IPS DF 4.7 (cell line): ENCODE data around the gene WDR3.
"Not testable (repeated sequence)": the region's sequence is repeated elsewhere in the genome, so short reads cannot be mapped to it uniquely, and the experiment has no call there.

Experiments
- DNase-seq: peaks from one replicate; pipeline ENCODE4 v3.0.0-alpha.2; 2013; ENCODE audit warnings: low spot score; ENCODE audit errors: extremely low read depth

The WDR3 gene

DNA sequence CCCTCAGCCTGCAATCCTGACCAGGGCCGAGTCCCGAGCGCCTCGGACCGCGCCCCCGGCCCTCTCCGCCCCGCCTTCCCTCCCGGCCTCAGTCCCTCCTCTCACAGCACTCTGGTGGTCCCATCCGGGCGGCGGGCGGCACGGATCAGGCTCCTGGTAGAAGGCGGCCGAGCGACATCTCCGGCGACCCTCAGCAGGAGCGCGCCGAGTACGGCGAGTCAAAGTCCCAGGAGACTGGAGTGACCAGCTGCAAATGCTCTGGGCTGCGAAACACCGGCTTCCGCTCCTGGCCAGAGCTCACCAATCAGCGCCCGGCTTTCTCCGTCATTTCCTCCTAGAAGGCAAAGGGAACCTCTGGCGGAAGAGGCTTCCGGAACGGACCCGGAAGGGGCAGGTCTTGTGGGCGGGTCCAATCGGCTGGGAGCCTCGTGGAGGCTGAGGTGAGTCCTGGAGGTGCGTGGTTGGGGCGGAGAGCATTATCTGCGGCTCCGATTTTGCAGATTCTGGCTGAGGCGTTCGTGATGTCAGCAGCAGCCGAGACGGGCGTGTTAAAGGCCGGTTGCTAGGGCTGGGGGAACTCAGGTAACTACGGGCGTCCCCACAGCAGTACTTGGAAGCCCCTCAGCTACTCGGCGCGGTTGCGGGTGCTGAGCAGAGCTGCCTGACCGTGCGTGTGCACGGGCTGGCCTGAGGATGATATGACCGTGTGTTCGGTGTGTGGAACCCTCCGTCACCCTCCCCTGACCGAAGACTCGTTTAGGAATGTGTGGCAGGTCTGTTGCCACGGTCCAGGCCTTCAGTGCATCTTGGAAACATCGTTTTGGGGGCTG lies at the start of gene WDR3, which contains the start of gene GDAP2:
Gene WDR3 (plus strand): TSS at position 397 of the 830 bp plus-strand sequence. CDS start 3,581 bp downstream, outside the sequence.
Gene GDAP2 (minus strand): TSS at position 279 of the 830 bp plus-strand sequence. CDS start 9,264 bp downstream, outside the sequence.
- DNase-seq: peak; percentile 90

- DNase-seq: no peak
These were observed 45.9 kb upstream of the WDR3 start for GRCh38 chr1:117883616-117884015.

DNA sequence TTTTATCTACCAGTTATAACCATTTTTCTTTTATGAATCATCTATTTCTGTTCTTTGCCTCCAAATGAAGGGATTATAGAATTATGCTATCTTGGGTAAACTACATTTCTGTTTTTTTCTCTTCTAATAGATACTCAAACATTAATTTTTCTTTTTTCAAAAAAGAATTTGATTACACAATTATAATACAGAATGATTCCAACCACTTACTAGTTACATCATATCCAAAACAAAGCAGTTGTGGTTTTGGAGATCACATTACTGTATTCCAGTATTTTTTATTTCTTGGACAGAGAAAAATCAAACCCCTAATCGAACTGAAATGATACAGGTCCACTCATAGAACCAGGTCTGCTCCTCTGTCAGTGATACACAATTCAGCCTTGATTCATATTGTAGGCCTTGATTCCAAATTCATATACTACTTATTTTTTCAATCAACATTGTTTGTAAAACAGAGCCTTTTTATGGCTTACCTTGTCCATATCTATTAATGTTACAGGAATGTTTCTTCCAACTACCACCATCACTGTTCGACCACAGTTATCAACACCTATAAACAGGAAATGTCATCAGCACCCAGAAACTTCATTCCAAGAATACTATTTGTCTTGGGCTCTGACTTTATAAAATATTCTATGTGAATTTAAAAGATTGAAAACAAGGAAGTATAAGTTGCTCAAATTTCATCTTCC lies 43.3 kb upstream of the WDR3 start:
- DNase-seq: no peak

DNA sequence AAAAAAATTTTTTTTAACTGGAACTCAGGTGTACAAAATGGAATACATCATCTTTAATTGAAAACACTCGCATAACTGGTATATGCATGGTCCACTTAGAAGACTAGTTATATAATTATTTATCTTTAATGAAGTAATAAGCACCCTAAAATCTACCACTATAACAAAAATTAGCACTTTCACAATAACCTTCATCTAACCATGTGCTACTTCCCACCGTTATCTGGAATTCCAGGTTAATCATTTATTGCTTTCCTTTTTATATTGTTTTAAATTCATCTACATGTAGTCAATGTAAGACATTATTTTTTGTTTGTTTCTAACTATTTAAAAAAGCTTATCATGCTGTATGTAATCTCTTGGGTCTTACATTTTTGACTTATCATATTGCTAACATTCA lies 39.1 kb upstream of the WDR3 start:
- no peak for DNase-seq

DNA sequence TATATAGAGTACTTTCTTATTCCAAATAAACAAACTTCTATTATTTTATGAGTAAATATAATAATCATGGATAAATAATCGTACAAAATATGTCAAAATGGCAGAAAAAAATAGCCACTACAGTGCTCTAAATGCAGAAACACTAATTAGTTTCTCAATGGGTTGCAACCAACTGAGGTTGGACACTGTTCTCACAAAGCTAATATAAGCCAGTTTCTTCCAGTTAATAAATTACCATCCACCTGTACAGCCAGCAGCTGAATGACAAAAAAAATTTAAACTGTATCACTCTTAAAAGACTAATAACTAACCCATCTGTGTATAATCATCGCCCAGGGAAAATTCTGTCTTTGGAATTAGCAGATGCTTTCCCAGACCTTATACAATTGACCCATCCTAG lies 37.0 kb upstream of the WDR3 start:
- no peak for DNase-seq

GRCh38 chr1:117894078-117894477 lies 35.5 kb upstream of the WDR3 start:
- no peak for DNase-seq

DNA sequence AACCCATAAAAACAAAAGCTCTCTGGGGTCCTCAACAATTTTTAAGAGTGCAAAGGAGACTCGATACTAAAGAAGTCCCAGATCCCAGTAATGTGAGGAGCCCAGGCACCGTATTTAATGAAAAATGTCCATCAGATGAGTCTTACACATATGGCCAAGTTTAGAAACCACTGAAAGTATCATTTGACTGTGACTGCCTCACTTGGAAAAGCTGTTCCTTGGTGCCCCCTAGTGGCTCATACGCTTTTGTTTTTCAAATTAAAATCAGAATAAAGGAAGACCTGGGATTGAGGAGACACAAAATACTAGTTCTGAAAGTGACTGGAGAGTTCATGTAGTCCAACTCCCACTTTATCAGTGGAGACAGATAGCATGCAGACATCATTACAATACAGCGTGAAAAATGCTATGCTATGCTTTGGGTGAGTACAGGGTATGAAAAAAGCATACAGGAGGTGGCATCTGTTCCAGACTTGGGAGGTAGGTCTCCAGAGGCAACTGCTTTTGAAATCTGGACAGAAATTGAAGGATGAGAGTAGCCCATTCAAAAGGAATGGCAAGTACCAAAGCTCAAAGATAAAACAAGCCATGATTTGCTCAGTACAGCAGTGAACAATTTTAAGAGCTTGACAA lies 33.9 kb upstream of the WDR3 start:
- DNase-seq: no peak

- no peak for DNase-seq
These were observed 32.0 kb upstream of the WDR3 start for GRCh38 chr1:117897551-117897950.

GRCh38 chr1:117899801-117900200 lies 29.7 kb upstream of the WDR3 start:
- no peak for DNase-seq

- DNase-seq: no peak
These were observed 26.6 kb upstream of the WDR3 start for GRCh38 chr1:117902944-117903343.

DNA sequence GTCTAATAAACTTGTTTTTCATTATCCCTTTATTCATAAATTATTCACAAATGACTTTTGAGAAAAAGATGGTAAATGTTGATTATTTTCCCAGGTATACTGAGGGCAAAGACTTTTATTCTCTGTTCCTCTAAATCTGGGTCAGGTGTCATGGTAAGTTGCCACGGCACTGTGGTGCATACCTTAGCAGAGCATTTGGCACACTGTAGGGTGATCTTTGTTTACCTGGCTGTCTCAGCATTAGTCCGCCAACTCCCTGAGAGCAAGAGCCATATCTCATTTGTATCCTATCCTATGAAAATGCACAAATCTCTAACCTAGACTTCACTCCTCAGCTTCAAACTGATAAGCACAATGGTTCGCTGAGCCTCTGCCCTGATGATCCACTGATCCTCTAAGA lies 25.1 kb upstream of the WDR3 start:
- no peak for DNase-seq

- no peak for DNase-seq
These were observed 24.5 kb upstream of the WDR3 start for GRCh38 chr1:117905019-117905418.

GRCh38 chr1:117911051-117911450 lies 18.5 kb upstream of the WDR3 start:
- DNase-seq: no peak

- no peak for DNase-seq
These were observed 10.2 kb upstream of the WDR3 start for GRCh38 chr1:117919376-117919775.

DNA sequence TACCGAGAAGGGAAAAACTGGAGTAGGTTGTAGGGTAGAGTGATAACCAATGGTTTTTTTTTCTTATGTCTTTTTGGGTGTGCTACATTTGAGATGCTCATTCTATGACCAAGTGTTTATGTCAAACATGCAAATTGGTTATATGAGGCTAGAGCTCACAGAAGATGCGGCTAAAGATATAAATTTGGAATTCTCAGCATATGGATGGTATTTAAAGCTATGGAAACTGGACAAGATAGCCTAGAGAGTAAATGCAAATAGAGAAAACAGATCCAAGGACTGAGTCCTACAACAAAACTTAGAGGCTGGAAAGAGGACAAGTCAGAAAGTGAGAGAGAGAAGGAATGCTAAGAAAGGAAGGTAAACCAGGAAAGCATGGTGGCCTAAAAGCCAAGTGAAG lies 7.5 kb upstream of the WDR3 start:
- no peak for DNase-seq

DNA sequence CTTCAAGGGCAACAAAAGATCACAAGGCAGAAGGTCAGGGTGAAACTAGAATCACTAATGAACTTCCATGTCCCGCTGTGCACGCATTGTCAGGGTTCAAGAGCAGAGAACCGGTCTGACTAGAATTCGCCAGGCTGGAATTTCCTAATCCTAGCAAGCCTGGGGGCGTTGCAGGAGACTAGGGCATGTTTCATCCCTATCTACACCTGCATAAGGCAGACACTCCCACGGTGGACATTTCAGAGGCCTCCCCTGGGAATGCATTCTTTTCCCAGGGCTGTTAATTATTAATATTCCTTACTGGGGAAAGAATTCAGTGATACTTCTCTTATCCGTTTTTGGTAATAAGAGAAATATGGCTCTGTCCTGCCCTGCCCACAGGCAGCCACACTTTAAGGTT lies 6.8 kb upstream of the WDR3 start:
- DNase-seq: not testable (repeated sequence)

DNA sequence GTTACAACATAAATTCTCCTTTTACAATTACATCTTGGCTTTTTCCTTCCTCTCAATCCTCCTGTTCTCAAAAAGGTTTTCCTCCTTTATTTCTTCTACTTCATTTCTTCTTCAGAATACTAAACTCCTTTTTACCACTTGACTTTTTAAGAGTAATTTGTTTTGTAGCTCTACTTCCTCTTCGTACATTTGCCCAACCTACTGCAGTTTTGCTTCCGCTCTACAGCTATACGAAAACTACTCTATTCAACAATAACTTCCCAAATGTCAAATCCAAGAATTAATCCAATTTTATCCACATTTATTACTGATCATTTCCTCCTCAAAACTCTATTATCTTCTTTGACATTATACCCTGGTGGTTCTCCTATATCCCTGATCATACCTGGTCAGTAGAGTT lies 3.6 kb upstream of the WDR3 start:
- no peak for DNase-seq

GRCh38 chr1:117928881-117929342 lies 627 bp upstream of the WDR3 start:
- no peak for DNase-seq

DNA sequence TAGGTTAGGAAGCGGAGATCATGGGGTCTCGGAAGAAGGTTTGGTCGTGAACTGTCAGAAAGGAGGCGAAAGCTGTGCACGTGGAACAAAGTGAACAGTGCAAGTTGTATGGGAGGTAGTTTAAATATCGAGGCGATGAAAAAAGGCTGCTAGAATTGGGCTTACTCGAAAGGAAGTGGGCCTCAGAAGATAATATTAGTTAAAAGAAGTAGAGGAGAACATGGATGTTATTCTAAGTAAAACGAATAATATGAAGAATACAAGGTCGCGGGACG lies 571 bp downstream of the WDR3 start:
- DNase-seq: no peak

- DNase-seq: no peak
These were observed 945 bp downstream of the WDR3 start for GRCh38 chr1:117930484-117930883.

DNA sequence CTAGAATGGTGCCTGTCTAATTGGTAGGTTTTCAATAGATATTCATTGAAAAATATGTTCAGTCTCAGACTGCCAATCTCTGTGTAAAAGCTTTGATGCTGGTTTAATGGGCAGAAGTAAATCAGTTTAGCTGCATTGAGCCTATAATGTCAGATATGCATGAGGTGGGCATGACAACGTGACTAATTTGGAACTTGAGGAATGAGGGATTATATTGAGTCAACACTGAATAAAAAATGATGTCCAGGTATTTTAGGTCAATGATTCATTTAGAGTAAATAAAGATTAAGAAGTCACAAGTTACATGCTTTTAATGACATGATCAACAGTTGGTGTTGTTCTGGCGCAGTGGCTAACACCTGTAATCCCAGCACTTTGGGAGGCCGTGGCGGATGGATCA lies 3.0 kb downstream of the WDR3 start:
- no peak for DNase-seq

DNA sequence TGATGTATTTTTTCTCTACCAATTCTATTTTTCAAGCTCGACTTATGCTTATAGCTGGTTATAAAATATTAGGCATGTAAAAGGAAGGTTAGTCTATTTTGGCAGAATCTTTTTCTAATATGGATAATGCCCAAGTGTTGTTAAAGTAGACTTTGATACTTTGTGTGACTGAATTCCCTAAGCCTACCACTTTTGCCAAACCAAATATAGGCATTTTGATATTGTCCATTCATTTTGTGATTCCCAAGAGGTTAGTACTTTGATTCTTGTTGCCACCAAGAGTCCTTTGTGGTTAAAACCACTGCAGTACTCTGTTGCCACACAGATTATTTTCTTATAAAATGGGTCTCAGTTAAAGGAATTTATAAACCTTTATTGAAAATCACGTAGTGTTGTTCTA lies 4.2 kb downstream of the WDR3 start:
- DNase-seq: no peak
